GM21723 (cell line): Measurements from ENCODE around the gene AKAP1.

Experiments used
- ATAC-seq: cut with Tn5 transposase; IDR thresholded peaks from one replicate; pipeline ENCODE4 v1.9.1; 2021; ENCODE audit warnings: mild to moderate bottlenecking, moderate library complexity; ENCODE audit not compliant: unreplicated experiment

The AKAP1 gene

DNA sequence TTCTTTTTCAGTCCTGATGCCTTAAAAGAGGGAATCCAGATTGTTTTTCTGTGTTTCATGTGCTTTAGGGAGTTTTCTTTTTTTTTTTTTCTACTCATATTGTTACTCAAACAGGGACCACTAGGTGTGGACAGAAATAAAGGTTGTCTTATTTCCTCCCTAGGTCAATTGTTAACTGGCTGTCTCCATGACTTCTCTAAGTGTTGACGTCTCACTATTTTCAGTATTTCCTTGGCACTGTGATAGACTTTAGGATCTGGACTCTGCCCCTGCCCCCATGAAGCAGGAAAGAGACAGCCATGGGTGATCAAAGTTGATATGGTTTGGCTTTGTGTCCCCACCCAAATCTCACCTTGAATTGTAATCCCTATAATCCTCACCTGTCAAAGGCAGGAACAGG is 73.7 kb downstream of the AKAP1 start:
- ATAC-seq: no peak

DNA sequence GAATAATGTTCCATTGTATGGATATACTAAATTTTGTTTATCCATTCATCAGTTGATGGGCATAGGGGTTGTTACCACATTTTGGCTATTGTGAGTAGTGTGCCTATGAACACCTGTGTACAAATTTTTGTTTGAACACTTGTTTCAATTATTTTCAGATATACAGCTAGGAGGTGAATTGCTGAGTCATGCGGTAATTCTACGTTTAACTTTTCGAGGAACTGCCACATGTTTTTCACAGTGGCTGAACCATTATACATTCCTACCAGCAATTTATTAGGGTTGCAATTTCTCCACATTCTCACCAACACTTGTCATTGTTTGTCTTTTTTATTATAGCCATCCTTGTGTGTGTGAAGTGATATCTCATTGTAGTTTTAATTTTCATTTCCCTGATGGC is 75.6 kb downstream of the AKAP1 start:
- no peak for ATAC-seq

DNA sequence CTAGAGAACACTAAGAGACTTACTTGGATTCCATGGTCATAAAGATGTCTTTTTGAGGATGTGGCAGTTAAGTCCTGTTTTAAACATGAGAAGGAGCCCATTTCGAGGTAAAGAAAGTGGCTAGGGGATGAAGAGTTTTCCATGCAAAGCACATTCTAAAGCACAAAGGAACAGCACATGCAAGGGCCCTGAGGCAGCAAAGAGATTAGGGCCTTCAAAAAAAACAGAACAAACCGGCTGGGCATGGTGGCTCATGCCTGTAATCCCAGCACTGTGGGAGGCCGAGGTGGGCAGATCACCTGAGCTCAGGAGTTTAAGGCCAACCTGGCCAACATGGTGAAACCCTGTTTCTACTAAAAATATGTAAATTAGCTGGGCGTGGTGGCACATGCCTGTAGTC is 79.8 kb downstream of the AKAP1 start:
- no peak for ATAC-seq

DNA sequence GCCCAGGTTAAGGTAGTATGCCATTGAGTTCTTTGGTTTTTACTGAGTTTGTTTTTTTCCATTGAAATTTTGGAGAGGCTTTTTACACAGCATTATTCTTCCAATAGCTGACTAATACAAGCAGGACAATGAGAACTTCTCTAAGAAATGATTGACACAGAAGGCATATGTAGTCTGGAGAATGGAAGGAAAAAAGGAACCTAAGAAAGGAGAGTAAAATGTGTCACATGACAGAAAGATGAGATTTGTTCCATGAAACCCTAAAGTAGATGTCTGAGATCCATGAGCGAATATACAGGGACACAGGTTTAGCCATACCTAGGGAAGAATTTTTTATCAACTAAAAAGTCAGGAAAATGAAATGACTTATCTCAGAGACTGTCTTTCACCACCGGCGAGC is 80.7 kb downstream of the AKAP1 start:
- no peak for ATAC-seq

DNA sequence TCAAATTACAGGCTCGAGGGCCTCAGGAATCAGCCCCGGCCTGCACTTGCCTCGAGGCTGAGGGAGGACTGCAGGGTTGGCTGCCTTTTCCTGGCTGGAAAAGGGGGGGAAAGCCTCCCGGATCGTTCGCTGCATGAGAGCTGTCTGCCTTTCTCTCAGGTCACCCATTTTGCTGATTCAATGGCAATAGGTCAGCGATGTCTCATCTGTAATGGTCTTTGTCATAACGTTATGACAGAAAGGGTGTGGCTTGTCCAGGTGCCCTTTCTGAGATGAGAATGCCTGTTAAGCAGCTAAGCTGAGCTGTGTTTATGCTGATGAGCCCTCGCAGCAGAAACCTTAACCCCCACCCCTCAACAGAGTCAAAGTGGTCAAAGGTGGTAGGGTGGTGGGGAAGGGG is 81.8 kb downstream of the AKAP1 start:
- no peak for ATAC-seq

DNA sequence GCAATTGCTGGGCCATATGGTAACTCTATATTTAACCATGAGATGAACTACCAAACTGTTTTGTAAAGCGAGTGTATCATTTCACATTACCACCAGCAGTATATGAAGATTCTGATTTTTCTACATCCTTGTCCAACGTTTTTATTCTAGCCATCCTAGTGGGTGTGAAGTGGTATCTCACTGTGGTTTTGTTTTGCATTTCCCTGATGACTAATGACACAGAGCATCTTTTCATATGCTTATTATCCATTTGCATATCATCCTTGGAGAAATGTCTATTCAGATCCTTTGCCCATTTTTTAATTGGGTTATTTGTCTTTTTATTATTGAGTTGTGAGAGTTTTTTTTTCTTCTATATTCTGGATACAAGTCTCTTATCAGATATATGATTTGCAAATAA is 83.6 kb downstream of the AKAP1 start:
- no peak for ATAC-seq

DNA sequence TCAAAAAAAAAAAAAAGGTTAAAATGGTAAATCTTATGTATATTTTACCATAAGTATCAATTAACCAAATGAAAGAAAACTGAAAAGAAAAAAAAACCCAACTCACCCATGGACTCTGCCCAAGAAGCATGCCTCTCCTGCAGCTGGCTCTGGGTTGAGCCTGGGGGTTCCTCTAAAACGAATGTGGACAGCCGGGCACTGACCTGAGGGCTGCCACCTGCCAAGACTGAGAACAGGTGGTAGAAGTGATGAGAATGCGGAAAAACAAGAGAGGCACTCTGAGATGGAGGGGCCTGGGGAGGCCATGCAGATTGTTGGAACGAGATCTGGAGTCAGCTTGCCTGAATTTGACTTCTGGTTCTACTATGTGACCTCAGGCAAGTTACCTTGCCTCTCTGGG is 85.8 kb downstream of the AKAP1 start:
- ATAC-seq: no peak
